ENCODE measurements around the gene ITPK1. TPM values are rescaled to one million over a fixed set of nuclear protein-coding genes. Genes with fewer than 3 reads are reported as not detected.

Gene ITPK1
- total RNA-seq, 4 donors from 2014 or later: 32.6 to 94.9 (median 54.6) TPM

- no peak for ATAC-seq (ENCODE audit: low FRiP score)
- TF ChIP-seq CTCF (IDR thresholded peaks at IDR 0.05): no peak
- DNase-seq (ENCODE audit: low spot score): no peak
These were observed 198.4 kb downstream of the ITPK1 start for GRCh38 chr14:92917041-92917940.

GRCh38 chr14:92916201-92916600 lies 199.5 kb downstream of the ITPK1 start:
- DNase-seq (ENCODE audit: low spot score) (no peak), ATAC-seq (ENCODE audit: low FRiP score) (no peak)
- no peak for TF ChIP-seq CTCF (IDR thresholded peaks at IDR 0.05)

GRCh38 chr14:92914087-92914656 lies 201.6 kb downstream of the ITPK1 start:
- no peak for TF ChIP-seq CTCF (IDR thresholded peaks at IDR 0.05)
- no peak for ATAC-seq (ENCODE audit: low FRiP score)
- DNase-seq (ENCODE audit: low spot score): no peak

- no peak for DNase-seq (ENCODE audit: low spot score)
- TF ChIP-seq CTCF (IDR thresholded peaks at IDR 0.05): no peak
- no peak for ATAC-seq (ENCODE audit: low FRiP score)
These were observed 208.3 kb downstream of the ITPK1 start for GRCh38 chr14:92907316-92907911.

GRCh38 chr14:92906823-92907222 lies 208.9 kb downstream of the ITPK1 start:
- no peak for DNase-seq (ENCODE audit: low spot score)
- no peak for ATAC-seq (ENCODE audit: low FRiP score)
- no peak for TF ChIP-seq CTCF (IDR thresholded peaks at IDR 0.05)

- TF ChIP-seq CTCF (IDR thresholded peaks at IDR 0.05): no peak
- no peak for DNase-seq (ENCODE audit: low spot score)
- ATAC-seq (ENCODE audit: low FRiP score): no peak
These were observed 209.3 kb downstream of the ITPK1 start for GRCh38 chr14:92906420-92906819.
